Measurements from ENCODE around the gene CCK. TPM values are rescaled to one million over a fixed set of nuclear protein-coding genes. Genes with fewer than 3 reads are reported as not detected.

CCK gene
- total RNA-seq, 4 donors from 2014 or later, result 1.1 TPM; not detected in 3

DNA sequence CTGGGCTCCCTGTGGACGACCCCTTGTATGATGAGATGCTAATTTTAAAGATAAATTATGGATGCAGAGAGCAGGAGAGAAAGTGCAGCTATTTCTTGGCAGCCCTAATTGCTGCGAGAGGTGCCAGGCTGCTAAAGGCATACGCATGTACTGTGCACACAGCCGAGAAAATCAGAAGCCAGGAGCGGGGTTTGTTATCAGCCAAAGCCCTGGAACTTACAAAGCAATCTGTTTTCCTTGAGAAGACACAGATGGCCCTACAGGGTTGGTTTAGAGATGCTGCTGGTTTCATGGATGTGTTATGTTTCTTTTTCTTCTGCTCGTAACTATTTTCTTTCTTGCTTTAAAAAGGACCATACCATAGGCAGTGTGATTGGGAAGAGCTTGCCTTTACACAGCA is 11.7 kb upstream of the CCK start:
- Histone ChIP-seq H3K36me3 (no peaks in the 10 kb centered on the region), H3K4me3 (no peak overlapping the region), H3K27me3 (no peaks in the 10 kb centered on the region), H3K27ac (no peak overlapping the region), H3K4me1 (no peaks in the 10 kb centered on the region), H3K9me3 (peaks cover 0 to 6% (median 0%) of the 10 kb centered on the region in 3 donors)
- no peak for ATAC-seq
- TF ChIP-seq, protein P1, sequence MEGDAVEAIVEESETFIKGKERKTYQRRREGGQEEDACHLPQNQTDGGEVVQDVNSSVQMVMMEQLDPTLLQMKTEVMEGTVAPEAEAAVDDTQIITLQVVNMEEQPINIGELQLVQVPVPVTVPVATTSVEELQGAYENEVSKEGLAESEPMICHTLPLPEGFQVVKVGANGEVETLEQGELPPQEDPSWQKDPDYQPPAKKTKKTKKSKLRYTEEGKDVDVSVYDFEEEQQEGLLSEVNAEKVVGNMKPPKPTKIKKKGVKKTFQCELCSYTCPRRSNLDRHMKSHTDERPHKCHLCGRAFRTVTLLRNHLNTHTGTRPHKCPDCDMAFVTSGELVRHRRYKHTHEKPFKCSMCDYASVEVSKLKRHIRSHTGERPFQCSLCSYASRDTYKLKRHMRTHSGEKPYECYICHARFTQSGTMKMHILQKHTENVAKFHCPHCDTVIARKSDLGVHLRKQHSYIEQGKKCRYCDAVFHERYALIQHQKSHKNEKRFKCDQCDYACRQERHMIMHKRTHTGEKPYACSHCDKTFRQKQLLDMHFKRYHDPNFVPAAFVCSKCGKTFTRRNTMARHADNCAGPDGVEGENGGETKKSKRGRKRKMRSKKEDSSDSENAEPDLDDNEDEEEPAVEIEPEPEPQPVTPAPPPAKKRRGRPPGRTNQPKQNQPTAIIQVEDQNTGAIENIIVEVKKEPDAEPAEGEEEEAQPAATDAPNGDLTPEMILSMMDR (IDR thresholded peaks at IDR 0.05 in 4 of 5, conservative IDR thresholded peaks at IDR 0.05 in 1 of 5), result no peak
- no peak for TF ChIP-seq POLR2A (IDR thresholded peaks at IDR 0.05)
- intact Hi-C loops (cut with DNase I; ENCODE audit: low total_unique reads) (no loop called here), in situ Hi-C loops (cut with MboI; ENCODE audit: low sequenced_read_pairs in 4 of 4) (no loop called here)
- no peak for DNase-seq

DNA sequence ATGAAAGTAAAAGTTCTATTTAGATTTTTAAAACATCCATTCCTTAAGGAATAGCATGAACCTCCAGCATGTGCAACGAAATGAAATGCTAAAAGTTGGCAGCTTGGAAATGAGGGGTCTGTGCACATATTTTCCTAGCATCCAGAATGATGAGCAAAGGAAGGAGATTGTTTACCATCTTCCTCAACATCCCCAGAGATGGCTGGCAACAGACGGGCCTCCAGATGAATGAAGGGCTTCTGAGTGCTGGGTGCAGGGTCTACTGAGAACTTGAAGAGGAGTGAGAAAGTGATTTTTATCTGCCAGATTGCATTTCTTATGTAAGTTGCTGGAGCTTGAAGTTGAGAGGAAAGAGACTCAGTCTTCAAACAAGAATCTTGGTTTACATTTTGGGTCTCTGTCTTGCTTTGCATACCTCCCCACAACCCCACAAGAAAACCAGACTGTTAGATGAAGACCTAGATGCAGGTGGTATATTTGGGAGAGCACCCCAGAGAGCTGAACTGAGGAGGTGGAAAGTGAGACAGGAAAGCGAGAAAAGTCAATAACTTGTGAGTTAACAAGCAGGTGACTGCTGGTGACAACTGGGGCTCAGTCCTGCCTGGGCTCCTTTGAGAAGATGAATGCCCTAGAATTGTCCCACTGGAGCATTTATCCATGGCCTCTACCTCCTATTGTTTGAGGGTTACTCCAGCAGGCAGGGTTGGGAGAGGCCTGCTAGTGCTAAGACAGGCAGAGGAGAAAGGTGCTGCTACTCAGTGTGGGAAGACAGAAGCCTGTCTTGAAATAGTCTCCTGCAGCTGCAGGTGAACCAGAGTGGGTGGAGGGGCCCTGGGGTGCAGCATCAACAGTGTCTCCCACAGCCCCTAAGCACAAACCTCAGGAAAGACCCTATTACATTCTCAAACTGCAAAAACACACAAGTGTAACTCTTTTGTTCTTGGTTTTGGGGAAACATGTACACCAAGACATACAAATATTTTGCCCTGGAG is 10.5 kb upstream of the CCK start:
- DNase-seq (no peak), ATAC-seq (no peak)
- no peaks in the 10 kb centered on the region for H3K36me3 ChIP-seq
- H3K27ac ChIP-seq, result no peak overlapping the region
- in situ Hi-C loops (cut with MboI; ENCODE audit: low sequenced_read_pairs in 4 of 4), result no loop called here
- no peaks in the 10 kb centered on the region for H3K27me3 ChIP-seq
- H3K4me3 ChIP-seq, result no peak overlapping the region
- intact Hi-C loops (cut with DNase I; ENCODE audit: low total_unique reads), result no loop called here
- peaks cover 0 to 6% (median 0%) of the 10 kb centered on the region in 3 donors for H3K9me3 ChIP-seq
- TF ChIP-seq, protein P1 (IDR thresholded peaks at IDR 0.05 in 4 of 5, conservative IDR thresholded peaks at IDR 0.05 in 1 of 5), result no peak
- no peak for TF ChIP-seq POLR2A (IDR thresholded peaks at IDR 0.05)
- no peaks in the 10 kb centered on the region for H3K4me1 ChIP-seq

DNA sequence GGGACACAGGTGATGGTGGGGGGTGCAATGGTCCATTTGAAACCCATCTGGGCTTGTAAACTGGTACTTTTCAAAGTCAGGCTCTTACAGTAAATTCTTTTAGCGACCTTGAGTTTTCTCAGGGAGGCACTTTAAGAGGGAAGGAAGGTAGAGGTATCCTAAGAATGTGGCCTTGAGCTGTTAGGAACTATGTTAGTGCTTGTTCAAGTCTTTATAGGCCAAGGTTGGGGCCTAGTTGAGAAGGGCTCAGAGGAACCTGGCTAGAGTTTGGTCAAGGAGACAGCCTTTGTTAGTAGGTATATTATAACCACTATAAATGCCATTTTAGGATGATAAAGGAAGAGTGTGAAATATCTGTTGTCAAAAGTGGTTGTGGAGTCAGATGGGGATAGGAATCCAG is 9.2 kb upstream of the CCK start:
- H3K9me3 ChIP-seq, result peaks cover 0 to 5% (median 0%) of the 10 kb centered on the region in 3 donors
- intact Hi-C loops (cut with DNase I; ENCODE audit: low total_unique reads), result no loop called here
- no peak overlapping the region for H3K4me3 ChIP-seq
- H3K36me3 ChIP-seq, result no peaks in the 10 kb centered on the region
- ATAC-seq (no peak), DNase-seq (no peak)
- in situ Hi-C loops (cut with MboI; ENCODE audit: low sequenced_read_pairs in 4 of 4), result no loop called here
- TF ChIP-seq, protein P1 (IDR thresholded peaks at IDR 0.05 in 4 of 5, conservative IDR thresholded peaks at IDR 0.05 in 1 of 5), result no peak
- no peak for TF ChIP-seq POLR2A (IDR thresholded peaks at IDR 0.05)
- no peaks in the 10 kb centered on the region for H3K4me1 ChIP-seq
- H3K27ac ChIP-seq, result no peak overlapping the region
- H3K27me3 ChIP-seq, result no peaks in the 10 kb centered on the region

DNA sequence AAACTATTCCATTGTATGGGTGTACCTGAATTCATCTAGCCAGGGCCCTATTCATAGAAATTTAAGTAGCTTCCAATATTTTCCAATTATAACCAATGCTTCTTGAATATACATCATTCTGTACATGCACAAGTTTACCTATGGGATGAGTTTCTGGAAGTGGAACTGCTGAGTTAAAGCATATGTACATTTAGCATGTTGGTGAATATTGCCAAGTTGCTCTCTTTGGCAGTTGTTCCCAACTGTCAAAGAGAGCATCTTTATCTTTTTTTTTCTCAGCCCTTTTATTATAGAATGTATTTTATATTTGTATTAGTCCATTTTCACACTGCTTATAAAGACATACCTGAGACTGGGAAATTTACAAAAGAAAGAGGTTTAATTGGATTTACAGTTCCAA is 8.3 kb upstream of the CCK start:
- H3K4me3 ChIP-seq, result no peak overlapping the region
- ATAC-seq (no peak), DNase-seq (no peak)
- H3K9me3 ChIP-seq, result no peaks in the 10 kb centered on the region
- H3K4me1 ChIP-seq, result no peaks in the 10 kb centered on the region
- H3K27ac ChIP-seq, result no peak overlapping the region
- TF ChIP-seq POLR2A (IDR thresholded peaks at IDR 0.05), result no peak
- TF ChIP-seq, protein P1 (IDR thresholded peaks at IDR 0.05 in 4 of 5, conservative IDR thresholded peaks at IDR 0.05 in 1 of 5), result no peak
- H3K36me3 ChIP-seq, result no peaks in the 10 kb centered on the region
- in situ Hi-C loops (cut with MboI; ENCODE audit: low sequenced_read_pairs in 4 of 4) (no loop called here), intact Hi-C loops (cut with DNase I; ENCODE audit: low total_unique reads) (no loop called here)
- H3K27me3 ChIP-seq, result no peaks in the 10 kb centered on the region

Data from gastrocnemius medialis (tissue), 4 donors.